SU-DHL-6 (cell line): ENCODE results near the gene ENTPD6.

ENCODE experiments used
- H2AFZ ChIP-seq: fragments of 200-600 bp; sonication (generic); 2 replicates; pipeline ENCODE4 v1.6.1; 2014; ENCODE audit warnings: low read depth, mild to moderate bottlenecking, moderate library complexity, mixed read lengths, antibody characterized with exemption, low read length; ENCODE audit not compliant: severe bottlenecking
- H3F3A ChIP-seq: fragments of 200-600 bp; shearing (Covaris generic); 2 replicates; pipeline ENCODE4 v1.6.0; 2016; ENCODE audit warnings: antibody characterized with exemption, mild to moderate bottlenecking; ENCODE audit not compliant: insufficient read depth
- H3K27ac ChIP-seq: fragments of 200-600 bp; sonication (generic); 2 replicates; pipeline ENCODE4 v1.5.1; 2016; ENCODE audit warnings: low read depth, mild to moderate bottlenecking, low read length, moderate library complexity, mixed read lengths
- H3K27me3 ChIP-seq: fragments of 200-600 bp; sonication (generic), shearing (Covaris generic); 2 replicates; pipeline ENCODE4 v1.6.0; 2014; ENCODE audit warnings: mild to moderate bottlenecking, low read length
- H3K36me3 ChIP-seq: fragments of 200-600 bp; sonication (generic); 2 replicates; pipeline ENCODE4 v1.6.1; 2014; ENCODE audit warnings: mild to moderate bottlenecking, low read length, mixed read lengths
- H3K4me2 ChIP-seq: fragments of 300-600, 200-600 bp; shearing (Covaris generic), sonication (generic); 2 replicates; pipeline ENCODE4 v1.6.0; 2014; ENCODE audit warnings: low read length, low read depth, mild to moderate bottlenecking; ENCODE audit not compliant: poor library complexity, severe bottlenecking
- H3K4me3 ChIP-seq: fragments of 200-600 bp; sonication (generic); 2 replicates; pipeline ENCODE4 v1.5.1; 2014; ENCODE audit warnings: antibody characterized with exemption, low read length, mild to moderate bottlenecking, mixed read lengths; ENCODE audit not compliant: insufficient read depth, poor library complexity, severe bottlenecking
- H3K79me2 ChIP-seq: fragments of 200-600 bp; sonication (generic); 2 replicates; pipeline ENCODE4 v1.6.1; 2014; ENCODE audit warnings: mild to moderate bottlenecking, low read length, moderate library complexity; ENCODE audit not compliant: insufficient read depth
- H3K9ac ChIP-seq: fragments of 200-600 bp; sonication (generic); 2 replicates; pipeline ENCODE4 v1.7.0; 2014; ENCODE audit warnings: mild to moderate bottlenecking, low read length
- H3K9me2 ChIP-seq: fragments of 200-600 bp; sonication (generic); replicated peaks from 2 replicates; pipeline ENCODE4 v1.6.1; 2014; ENCODE audit warnings: low read length; ENCODE audit not compliant: insufficient read depth
- H3K9me3 ChIP-seq: fragments of 200-600 bp; sonication (generic); 2 replicates; pipeline ENCODE4 v1.6.1; 2014; ENCODE audit warnings: low read length, mixed read lengths; ENCODE audit not compliant: insufficient read depth
- H4K20me1 ChIP-seq: fragments of 200-600 bp; sonication (generic); 2 replicates; pipeline ENCODE4 v1.6.1; 2014; ENCODE audit warnings: low read depth, mild to moderate bottlenecking, antibody characterized with exemption, low read length, moderate library complexity, mixed read lengths
- EZH2phosphoT487 ChIP-seq: fragments of 200-600 bp; sonication (generic), shearing (Covaris generic); conservative IDR thresholded peaks from 2 replicates; pipeline ENCODE4 v1.6.1; 2018; ENCODE audit warnings: mild to moderate bottlenecking, antibody characterized with exemption, low read length, moderate library complexity, mixed read lengths
- TF ChIP-seq, protein P1 (sequence below): fragments of 200-600 bp; sonication (generic); IDR thresholded peaks from one replicate; pipeline ENCODE4 v1.5.1; 2017; ENCODE audit warnings: antibody characterized with exemption, mild to moderate bottlenecking, low read length, moderate library complexity; ENCODE audit not compliant: insufficient read depth, poor library complexity, severe bottlenecking

Gene ENTPD6

DNA sequence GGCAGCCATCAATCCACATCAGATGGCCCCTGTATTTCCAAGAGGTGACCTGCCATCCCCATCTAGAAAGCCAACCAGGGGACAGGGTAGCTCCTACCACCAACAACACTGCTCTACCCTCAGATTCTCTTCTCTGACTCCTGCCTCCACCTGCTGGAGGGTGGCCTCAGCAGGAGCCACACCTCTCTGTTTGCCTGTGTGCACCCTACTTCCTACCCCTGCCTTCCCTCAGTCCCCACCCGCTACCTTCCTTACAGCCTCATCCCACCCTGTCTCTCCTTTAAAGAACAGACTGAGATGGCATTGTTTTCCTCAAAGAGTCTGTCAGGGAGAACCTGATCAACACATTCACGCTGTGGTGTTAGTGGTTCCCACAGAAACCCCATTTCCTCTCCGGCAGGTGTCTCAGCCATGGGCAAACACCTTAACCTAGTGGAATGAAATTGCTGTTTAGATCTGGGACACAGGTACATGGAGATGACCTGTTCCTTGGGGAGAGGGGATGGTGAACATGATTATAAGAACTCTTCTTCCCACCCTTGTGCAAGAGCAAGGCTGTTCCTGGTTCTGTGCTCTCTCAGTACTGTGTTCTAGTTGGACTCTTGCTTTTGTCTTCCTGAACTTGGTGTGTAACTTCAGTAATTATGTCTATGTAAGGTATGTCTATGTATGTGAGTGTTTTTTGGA, 1.8 kb downstream of the ENTPD6 start:
- Histone ChIP-seq H3K79me2 (no peaks in the 10 kb centered on the region), H3K9me2 (no peaks in the 10 kb centered on the region), H2AFZ (no peak overlapping the region), H3K27me3 (no peaks in the 10 kb centered on the region), H3K9ac (no peak overlapping the region), H3K36me3 (no peaks in the 10 kb centered on the region), H4K20me1 (no peaks in the 10 kb centered on the region; the same call in 1 of the 2 replicates), H3K4me2 (no peak overlapping the region), H3K4me3 (no peak overlapping the region), H3K27ac (no peak overlapping the region), H3F3A (0 out of 2 replicates have a peak, but pooled peaks cover 4% of the 10 kb centered on the region), H3K9me3 (no peaks in the 10 kb centered on the region)
- TF ChIP-seq, protein P1, sequence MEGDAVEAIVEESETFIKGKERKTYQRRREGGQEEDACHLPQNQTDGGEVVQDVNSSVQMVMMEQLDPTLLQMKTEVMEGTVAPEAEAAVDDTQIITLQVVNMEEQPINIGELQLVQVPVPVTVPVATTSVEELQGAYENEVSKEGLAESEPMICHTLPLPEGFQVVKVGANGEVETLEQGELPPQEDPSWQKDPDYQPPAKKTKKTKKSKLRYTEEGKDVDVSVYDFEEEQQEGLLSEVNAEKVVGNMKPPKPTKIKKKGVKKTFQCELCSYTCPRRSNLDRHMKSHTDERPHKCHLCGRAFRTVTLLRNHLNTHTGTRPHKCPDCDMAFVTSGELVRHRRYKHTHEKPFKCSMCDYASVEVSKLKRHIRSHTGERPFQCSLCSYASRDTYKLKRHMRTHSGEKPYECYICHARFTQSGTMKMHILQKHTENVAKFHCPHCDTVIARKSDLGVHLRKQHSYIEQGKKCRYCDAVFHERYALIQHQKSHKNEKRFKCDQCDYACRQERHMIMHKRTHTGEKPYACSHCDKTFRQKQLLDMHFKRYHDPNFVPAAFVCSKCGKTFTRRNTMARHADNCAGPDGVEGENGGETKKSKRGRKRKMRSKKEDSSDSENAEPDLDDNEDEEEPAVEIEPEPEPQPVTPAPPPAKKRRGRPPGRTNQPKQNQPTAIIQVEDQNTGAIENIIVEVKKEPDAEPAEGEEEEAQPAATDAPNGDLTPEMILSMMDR: no peak
- TF ChIP-seq EZH2phosphoT487: no peak

DNA sequence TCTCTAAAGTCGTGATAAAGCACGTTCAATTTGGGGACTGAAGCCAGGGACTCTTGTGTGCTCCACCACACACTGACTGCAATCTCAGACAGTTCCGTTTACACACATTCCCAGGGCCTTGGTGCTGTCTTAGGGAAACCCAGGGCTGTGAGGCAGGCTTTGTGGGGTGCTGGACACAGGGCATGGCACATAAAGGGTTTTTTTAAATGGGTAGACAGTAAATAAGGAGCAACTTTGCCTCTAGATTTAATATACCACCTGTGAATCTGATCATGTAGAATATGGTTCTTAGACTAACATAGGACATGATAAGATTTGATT, 2.3 kb downstream of the ENTPD6 start:
- Histone ChIP-seq H2AFZ (no peak overlapping the region), H3K27ac (no peak overlapping the region), H3K4me2 (no peak overlapping the region), H3K79me2 (no peaks in the 10 kb centered on the region), H3K27me3 (no peaks in the 10 kb centered on the region), H3F3A (0 out of 2 replicates have a peak, but pooled peaks cover 4% of the 10 kb centered on the region), H3K36me3 (no peaks in the 10 kb centered on the region), H3K9ac (no peak overlapping the region), H4K20me1 (no peaks in the 10 kb centered on the region; the same call in 1 of the 2 replicates), H3K4me3 (no peak overlapping the region), H3K9me3 (no peaks in the 10 kb centered on the region), H3K9me2 (no peaks in the 10 kb centered on the region)
- TF ChIP-seq, protein P1: no peak
- no peak for TF ChIP-seq EZH2phosphoT487

DNA sequence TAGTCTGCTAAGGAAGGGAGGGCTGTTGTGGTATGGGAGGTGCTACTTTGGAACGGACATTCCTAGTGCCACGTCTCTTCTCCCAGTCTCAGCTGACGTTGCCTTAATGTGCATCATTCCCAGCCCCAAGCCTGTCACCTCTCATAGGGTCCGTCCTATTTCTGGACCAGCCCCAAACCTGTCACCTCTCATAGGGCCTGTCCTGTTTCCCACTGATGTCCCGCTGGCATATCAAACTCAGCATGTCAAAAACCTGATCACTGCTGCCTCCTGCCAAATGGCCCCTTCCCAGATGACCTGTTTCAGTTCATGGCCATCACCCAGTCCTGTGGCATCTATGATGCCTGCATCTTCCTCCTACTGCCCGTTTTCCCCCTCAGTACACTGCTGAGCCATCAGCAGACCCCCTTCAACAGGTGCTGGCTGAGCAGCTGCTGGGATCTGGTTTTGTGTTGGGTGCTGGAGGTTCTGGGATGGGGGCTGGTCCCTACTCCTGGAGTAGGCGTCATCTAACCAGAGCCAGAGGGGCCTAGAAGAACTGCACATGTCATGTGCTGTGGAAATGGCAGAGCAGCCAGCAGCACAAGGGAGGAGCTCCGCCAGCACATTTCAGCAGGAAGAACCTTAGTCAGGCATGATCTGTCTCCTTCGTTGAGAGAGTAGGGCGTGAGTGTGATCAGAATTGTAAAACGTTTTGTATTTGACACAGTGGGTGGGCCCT, 3.3 kb downstream of the ENTPD6 start:
- Histone ChIP-seq H3K9ac (no peak overlapping the region), H3K4me3 (no peak overlapping the region), H3K9me3 (no peaks in the 10 kb centered on the region), H3K79me2 (no peaks in the 10 kb centered on the region), H3K9me2 (no peaks in the 10 kb centered on the region), H3K27me3 (no peaks in the 10 kb centered on the region), H4K20me1 (no peaks in the 10 kb centered on the region; the same call in 1 of the 2 replicates), H3K36me3 (no peaks in the 10 kb centered on the region), H2AFZ (no peak overlapping the region), H3F3A (0 out of 2 replicates have a peak, but pooled peaks cover 2% of the 10 kb centered on the region), H3K4me2 (no peak overlapping the region), H3K27ac (no peak overlapping the region)
- TF ChIP-seq EZH2phosphoT487: no peak
- TF ChIP-seq, protein P1: no peak
